ENCODE results near the gene WWTR1. TPM values are rescaled to one million over a fixed set of nuclear protein-coding genes. Genes with fewer than 3 reads are reported as not detected.
A peak's percentile ranks its signal among the peaks of the same experiment; 100 is the strongest.

The WWTR1 gene
- polyA plus RNA-seq, 1 donor (not counting 4 experiments of a cell fraction or from before 2014, with no cell fraction given) = 77.3 TPM

DNA sequence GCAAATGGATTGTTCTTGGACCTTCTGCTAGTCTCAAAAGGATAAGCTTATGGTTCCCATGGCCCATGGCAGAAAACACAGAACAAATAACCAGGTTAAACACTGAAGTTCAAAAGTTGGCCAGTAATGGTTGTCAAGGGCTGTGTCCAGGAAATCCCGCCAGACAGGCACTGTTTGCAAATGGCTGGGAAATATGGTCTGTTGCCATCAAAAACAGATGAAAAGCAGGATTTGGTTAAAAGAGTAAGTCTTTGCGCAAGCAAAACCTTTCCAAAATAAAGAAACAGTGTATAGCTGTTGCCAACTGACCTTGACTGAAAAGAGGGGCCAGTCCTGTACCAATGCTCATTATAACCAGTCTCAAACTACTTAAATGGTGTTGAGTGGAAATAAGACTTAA lies 58.6 kb downstream of the WWTR1 start:
- no peaks in the 10 kb centered on the region for H3K27me3 ChIP-seq (ENCODE audit: control insufficient read depth, extremely low read depth, insufficient read depth, low read length)
- dilution Hi-C loops (cut with MboI; ENCODE audit: extremely low pct_ligation_motif_present, low sequenced_read_pairs) = no loop called here
- H3K9me1 ChIP-seq (ENCODE audit: control insufficient read depth, extremely low read depth, insufficient read depth, low read length) = peaks cover 2% of the 10 kb centered on the region
- H3K27ac ChIP-seq (ENCODE audit: control insufficient read depth, insufficient read depth, low read length) = no peak overlapping the region
- H3K9ac ChIP-seq (ENCODE audit: control insufficient read depth, extremely low read depth, insufficient read depth, low read length) = no peak overlapping the region
- H2AFZ ChIP-seq (ENCODE audit: control insufficient read depth, low read length) = no peak overlapping the region
- no peak overlapping the region for H3K4me3 ChIP-seq (ENCODE audit: control insufficient read depth in 2 of 3, extremely low read depth in 1 of 3, insufficient read depth in 2 of 3, low read depth in 1 of 3, low read length in 3 of 3)
- H3K79me2 ChIP-seq (ENCODE audit: control insufficient read depth, insufficient read depth, low read length) = peaks cover 62% of the 10 kb centered on the region
- DNase-seq (ENCODE audit: low read depth, low spot score) (no peak), FAIRE-seq (no peak)
- H4K20me1 ChIP-seq (ENCODE audit: control insufficient read depth, extremely low read depth, insufficient read depth, low read length) = no peaks in the 10 kb centered on the region
- H3K4me2 ChIP-seq (ENCODE audit: control insufficient read depth, extremely low read depth, insufficient read depth, low read depth, low read length) = no peak overlapping the region
- H3K36me3 ChIP-seq (ENCODE audit: control insufficient read depth in 2 of 2, extremely low read depth in 1 of 2, insufficient read depth in 2 of 2, low read length in 2 of 2) = no peaks in the 10 kb centered on the region
- TF ChIP-seq EZH2 (IDR thresholded peaks at IDR 0.05; ENCODE audit: low read length) = no peak
- TF ChIP-seq, protein P1, sequence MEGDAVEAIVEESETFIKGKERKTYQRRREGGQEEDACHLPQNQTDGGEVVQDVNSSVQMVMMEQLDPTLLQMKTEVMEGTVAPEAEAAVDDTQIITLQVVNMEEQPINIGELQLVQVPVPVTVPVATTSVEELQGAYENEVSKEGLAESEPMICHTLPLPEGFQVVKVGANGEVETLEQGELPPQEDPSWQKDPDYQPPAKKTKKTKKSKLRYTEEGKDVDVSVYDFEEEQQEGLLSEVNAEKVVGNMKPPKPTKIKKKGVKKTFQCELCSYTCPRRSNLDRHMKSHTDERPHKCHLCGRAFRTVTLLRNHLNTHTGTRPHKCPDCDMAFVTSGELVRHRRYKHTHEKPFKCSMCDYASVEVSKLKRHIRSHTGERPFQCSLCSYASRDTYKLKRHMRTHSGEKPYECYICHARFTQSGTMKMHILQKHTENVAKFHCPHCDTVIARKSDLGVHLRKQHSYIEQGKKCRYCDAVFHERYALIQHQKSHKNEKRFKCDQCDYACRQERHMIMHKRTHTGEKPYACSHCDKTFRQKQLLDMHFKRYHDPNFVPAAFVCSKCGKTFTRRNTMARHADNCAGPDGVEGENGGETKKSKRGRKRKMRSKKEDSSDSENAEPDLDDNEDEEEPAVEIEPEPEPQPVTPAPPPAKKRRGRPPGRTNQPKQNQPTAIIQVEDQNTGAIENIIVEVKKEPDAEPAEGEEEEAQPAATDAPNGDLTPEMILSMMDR (optimal IDR thresholded peaks at IDR 0.05 in 1 of 3, IDR thresholded peaks at IDR 0.05 in 1 of 3, conservative IDR thresholded peaks at IDR 0.05 in 1 of 3; ENCODE audit: extremely low read depth in 1 of 3, insufficient read depth in 2 of 3, low read length in 3 of 3) = no peak
- no peaks in the 10 kb centered on the region for H3K9me3 ChIP-seq (ENCODE audit: control insufficient read depth, low read depth, low read length)
- H3K4me1 ChIP-seq (ENCODE audit: control insufficient read depth, extremely low read depth, insufficient read depth, low read length) = peaks cover 18% of the 10 kb centered on the region

DNA sequence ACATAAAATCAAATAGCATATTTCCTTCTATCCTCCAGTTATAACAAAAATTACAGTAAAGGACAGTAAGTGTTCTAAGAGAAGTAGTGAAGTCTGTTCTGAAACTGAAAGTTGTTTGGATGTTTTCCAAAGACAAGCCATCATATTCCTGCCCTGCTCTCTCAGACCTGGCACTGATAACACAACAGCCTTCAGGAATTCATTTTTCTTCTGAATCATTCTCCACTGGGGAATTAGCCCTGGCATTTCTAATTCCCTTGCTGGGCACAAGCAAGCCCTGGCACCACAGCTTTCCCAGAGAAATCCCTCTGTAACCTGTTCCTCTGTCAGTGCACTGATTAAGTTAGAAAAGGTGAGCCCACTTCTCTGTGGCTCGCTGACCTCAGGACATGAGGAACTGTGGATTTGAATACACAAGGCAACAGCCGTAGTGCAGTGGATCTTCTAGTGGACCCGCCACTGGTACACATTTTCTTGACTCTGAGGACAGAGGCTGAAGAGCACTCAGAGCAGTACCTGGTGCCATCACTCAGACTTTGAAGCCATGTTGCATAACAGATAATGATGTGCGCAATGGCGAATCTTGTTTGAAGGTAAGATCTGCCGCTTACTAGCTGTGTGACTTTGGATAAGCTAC lies 61.6 kb downstream of the WWTR1 start:
- DNase-seq (ENCODE audit: low read depth, low spot score) = no peak
- peaks cover 10% of the 10 kb centered on the region for H3K4me1 ChIP-seq (ENCODE audit: control insufficient read depth, extremely low read depth, insufficient read depth, low read length)
- TF ChIP-seq EZH2 (IDR thresholded peaks at IDR 0.05; ENCODE audit: low read length) = no peak
- TF ChIP-seq, protein P1 (optimal IDR thresholded peaks at IDR 0.05 in 1 of 3, IDR thresholded peaks at IDR 0.05 in 1 of 3, conservative IDR thresholded peaks at IDR 0.05 in 1 of 3; ENCODE audit: extremely low read depth in 1 of 3, insufficient read depth in 2 of 3, low read length in 3 of 3) = no peak
- H3K27ac ChIP-seq (ENCODE audit: control insufficient read depth, insufficient read depth, low read length) = no peak overlapping the region
- peak; percentile 65 for FAIRE-seq
- dilution Hi-C loops (cut with MboI; ENCODE audit: extremely low pct_ligation_motif_present, low sequenced_read_pairs) = no loop called here
- no peaks in the 10 kb centered on the region for H3K36me3 ChIP-seq (ENCODE audit: control insufficient read depth in 2 of 2, extremely low read depth in 1 of 2, insufficient read depth in 2 of 2, low read length in 2 of 2)
- no peaks in the 10 kb centered on the region for H3K27me3 ChIP-seq (ENCODE audit: control insufficient read depth, extremely low read depth, insufficient read depth, low read length)
- no peak overlapping the region for H3K9ac ChIP-seq (ENCODE audit: control insufficient read depth, extremely low read depth, insufficient read depth, low read length)
- peaks cover 58% of the 10 kb centered on the region for H3K79me2 ChIP-seq (ENCODE audit: control insufficient read depth, insufficient read depth, low read length)
- no peak overlapping the region for H3K4me3 ChIP-seq (ENCODE audit: control insufficient read depth in 2 of 3, extremely low read depth in 1 of 3, insufficient read depth in 2 of 3, low read depth in 1 of 3, low read length in 3 of 3)
- no peaks in the 10 kb centered on the region for H3K9me1 ChIP-seq (ENCODE audit: control insufficient read depth, extremely low read depth, insufficient read depth, low read length)
- no peaks in the 10 kb centered on the region for H4K20me1 ChIP-seq (ENCODE audit: control insufficient read depth, extremely low read depth, insufficient read depth, low read length)
- no peak overlapping the region for H2AFZ ChIP-seq (ENCODE audit: control insufficient read depth, low read length)
- H3K4me2 ChIP-seq (ENCODE audit: control insufficient read depth, extremely low read depth, insufficient read depth, low read depth, low read length) = peak overlapping the region; percentile 26
- no peaks in the 10 kb centered on the region for H3K9me3 ChIP-seq (ENCODE audit: control insufficient read depth, low read depth, low read length)
